IMR-90 (cell line): Measurements from ENCODE around the gene PRRG2. TPM values are rescaled to one million over a fixed set of nuclear protein-coding genes. Genes with fewer than 3 reads are reported as not detected.

Experiments used
- ATAC-seq: fragments of 200-7000 bp; cut with Tn5 transposase; 2 replicates; pipeline ENCODE4 v1.9.1; 2020; ENCODE audit warnings: low read depth, mild to moderate bottlenecking, moderate library complexity
- BruUV-seq: library from RNA; stranded (reverse); fragments of 400-500 nt; replicated peaks from 2 replicates; lab custom pipeline; 2021; lab: Mats Ljungman, UMichigan
- CTCF ChIA-PET: fragments of 300-600 bp; formaldehyde crosslinking; extraction: SDS; loops from one replicate; lab custom pipeline; 2021; ENCODE audit warnings: antibody characterized with exemption; lab: Yijun Ruan, JAX
- POLR2A ChIA-PET: fragments of 300-600 bp; sonication (Branson Sonifier 250); formaldehyde crosslinking; loops from one replicate; lab custom pipeline; 2022; ENCODE audit warnings: antibody characterized with exemption; ENCODE audit not compliant: unreplicated experiment; lab: Charles Lee
- DNase-seq: peaks from one replicate; pipeline ENCODE4 v3.0.0; 2013
- H2AFZ ChIP-seq: replicated peaks from 2 replicates; pipeline ENCODE3; 2013; ENCODE audit warnings: low read length, mild to moderate bottlenecking; ENCODE audit not compliant: poor library complexity
- H2AK5ac ChIP-seq: 2 replicates; pipeline ENCODE4 v1.6.1; 2013; ENCODE audit warnings: low read depth, low read length, inconsistent platforms
- H2AK9ac ChIP-seq: replicated peaks from 2 replicates; pipeline ENCODE3; 2013; ENCODE audit warnings: mild to moderate bottlenecking, low read depth, low read length, moderate library complexity; ENCODE audit not compliant: poor library complexity
- H2BK120ac ChIP-seq: 2 replicates; pipeline ENCODE4 v1.6.1; 2013; ENCODE audit warnings: low read depth, low read length, inconsistent platforms
- H2BK15ac ChIP-seq: 3 replicates; pipeline ENCODE4 v1.6.1; 2013; ENCODE audit warnings: low read depth, low read length, inconsistent platforms
- H2BK20ac ChIP-seq: 2 replicates; pipeline ENCODE4 v1.6.1; 2013; ENCODE audit warnings: low read depth, mild to moderate bottlenecking, inconsistent platforms, low read length, moderate library complexity
- H2BK5ac ChIP-seq: 2 replicates; pipeline ENCODE4 v1.6.1; 2013; ENCODE audit warnings: mild to moderate bottlenecking, low read depth, low read length, inconsistent platforms; ENCODE audit not compliant: poor library complexity, severe bottlenecking
- H3K14ac ChIP-seq: replicated peaks from 2 replicates; pipeline ENCODE4 v1.6.1; 2013; ENCODE audit warnings: low read depth, low read length, inconsistent platforms
- H3K18ac ChIP-seq: 2 replicates; pipeline ENCODE4 v1.6.1; 2013; ENCODE audit warnings: low read depth, low read length, control low read depth
- H3K23ac ChIP-seq: 2 replicates; pipeline ENCODE4 v1.6.1; 2013; ENCODE audit warnings: low read depth, low read length, inconsistent platforms
- H3K27ac ChIP-seq: 2 replicates; pipeline ENCODE4 v1.5.1; 2013; ENCODE audit warnings: mild to moderate bottlenecking, control low read depth, low read length; ENCODE audit not compliant: insufficient read depth
- H3K27me3 ChIP-seq: 2 replicates; pipeline ENCODE4 v1.6.1; 2013; ENCODE audit warnings: low read length; ENCODE audit not compliant: control insufficient read depth, insufficient read depth
- H3K36me3 ChIP-seq: 2 replicates; pipeline ENCODE4 v1.6.1; 2013; ENCODE audit warnings: low read length, mixed read lengths; ENCODE audit not compliant: control insufficient read depth, insufficient read depth
- H3K4ac ChIP-seq: 2 replicates; pipeline ENCODE4 v1.6.1; 2013; ENCODE audit warnings: low read depth, low read length, inconsistent platforms
- H3K4me1 ChIP-seq: 2 replicates; pipeline ENCODE4 v1.6.1; 2013; ENCODE audit warnings: low read length, mixed read lengths; ENCODE audit not compliant: control insufficient read depth, insufficient read depth
- H3K4me2 ChIP-seq: 2 replicates; pipeline ENCODE4 v1.6.1; 2013; ENCODE audit warnings: low read depth, mild to moderate bottlenecking, control low read depth, low read length, moderate library complexity
- H3K4me3 ChIP-seq: 2 replicates; pipeline ENCODE4 v1.5.1; 2013; ENCODE audit warnings: low read depth, mild to moderate bottlenecking, control low read depth, low read length, moderate library complexity; ENCODE audit not compliant: insufficient read depth
- H3K56ac ChIP-seq: 2 replicates; pipeline ENCODE4 v1.6.1; 2013; ENCODE audit warnings: low read length, inconsistent platforms; ENCODE audit not compliant: insufficient read depth; ENCODE audit errors: extremely low read depth
- H3K79me1 ChIP-seq, 2 experiments: 2 replicates each; pipeline ENCODE4 v1.6.1; 2013; ENCODE audit warnings: low read length in 2 of 2, inconsistent platforms in 1 of 2, low read depth in 1 of 2
- H3K9ac ChIP-seq: 2 replicates; pipeline ENCODE4 v1.6.1; 2013; ENCODE audit warnings: low read depth, low read length, control low read depth
- H3K9me1 ChIP-seq: 2 replicates; pipeline ENCODE4 v1.6.1; 2013; ENCODE audit warnings: low read length, inconsistent platforms; ENCODE audit not compliant: insufficient read depth
- H3K9me3 ChIP-seq: 2 replicates; pipeline ENCODE4 v1.6.1; 2013; ENCODE audit warnings: low read length; ENCODE audit not compliant: control insufficient read depth, insufficient read depth
- H4K20me1 ChIP-seq: 2 replicates; pipeline ENCODE4 v1.6.1; 2013; ENCODE audit warnings: low read length, inconsistent platforms; ENCODE audit not compliant: insufficient read depth
- H4K5ac ChIP-seq: 2 replicates; pipeline ENCODE4 v1.6.1; 2013; ENCODE audit warnings: mild to moderate bottlenecking, low read depth, low read length, control low read depth
- H4K8ac ChIP-seq, 2 experiments: 2 replicates each; pipeline ENCODE4 v1.6.1; 2013; ENCODE audit warnings: low read depth in 2 of 2, low read length in 2 of 2, control low read depth in 1 of 2, inconsistent platforms in 1 of 2
- H4K91ac ChIP-seq: 2 replicates; pipeline ENCODE4 v1.6.1; 2013; ENCODE audit warnings: low read depth, low read length, inconsistent platforms; ENCODE audit not compliant: insufficient read depth
- BHLHE40 ChIP-seq: fragments of 150-350 bp; IDR thresholded peaks from 2 replicates; pipeline ENCODE4 v1.6.1; 2016; ENCODE audit warnings: mild to moderate bottlenecking, low read depth, low read length
- CEBPB ChIP-seq: IDR thresholded peaks from 2 replicates; pipeline ENCODE4 v1.6.1; 2012; ENCODE audit warnings: low read depth, low read length, improper control_type of control experiment
- CHD1 ChIP-seq: IDR thresholded peaks from 2 replicates; pipeline ENCODE4 v1.6.1; 2012; ENCODE audit warnings: low read depth, low read length, improper control_type of control experiment
- FOS ChIP-seq: fragments of 150-350 bp; IDR thresholded peaks from 2 replicates; pipeline ENCODE4 v1.6.1; 2016; ENCODE audit warnings: low read depth, low read length
- MAFK ChIP-seq: IDR thresholded peaks from 2 replicates; pipeline ENCODE4 v1.6.1; 2012; ENCODE audit warnings: low read depth, low read length, improper control_type of control experiment
- MXI1 ChIP-seq: IDR thresholded peaks from 2 replicates; pipeline ENCODE4 v1.6.1; 2012; ENCODE audit warnings: low read depth, mild to moderate bottlenecking, low read length, moderate library complexity, borderline replicate concordance
- NFE2L2 ChIP-seq: fragments of 150-350 bp; IDR thresholded peaks from 2 replicates; pipeline ENCODE4 v1.6.1; 2016; ENCODE audit warnings: low read depth, mild to moderate bottlenecking, low read length
- POLR2A ChIP-seq: IDR thresholded peaks from 2 replicates; pipeline ENCODE4 v1.6.1; 2012; ENCODE audit warnings: mild to moderate bottlenecking, low read depth, low read length
- RAD21 ChIP-seq: IDR thresholded peaks from 2 replicates; pipeline ENCODE4 v1.6.1; 2012; ENCODE audit warnings: low read length, improper control_type of control experiment
- RCOR1 ChIP-seq: IDR thresholded peaks from 2 replicates; pipeline ENCODE4 v1.6.1; 2012; ENCODE audit warnings: mild to moderate bottlenecking, low read length, improper control_type of control experiment; ENCODE audit not compliant: insufficient replicate concordance
- RFX5 ChIP-seq: IDR thresholded peaks from 2 replicates; pipeline ENCODE4 v1.8.0; 2012; ENCODE audit warnings: low read depth, mild to moderate bottlenecking, low read length, moderate library complexity
- SMC3 ChIP-seq: fragments of 150-350 bp; IDR thresholded peaks from 2 replicates; pipeline ENCODE4 v1.6.1; 2016; ENCODE audit warnings: low read depth, mild to moderate bottlenecking, antibody characterized with exemption, low read length, moderate library complexity
- WGBS, 2 experiments: methylation state at CpG; one replicate each; pipeline versions ENCODE4 v1.1.5 to v1.1.7; 2013; ENCODE audit warnings: missing lambda C conversion rate in 2 of 2; ENCODE audit not compliant: insufficient read length in 1 of 2; ENCODE audit errors: extremely low coverage in 2 of 2; 5-methylcytosine and 5-hydroxymethylcytosine counted together
- dilution Hi-C: fragments of 300-500 bp; cut with HindIII; formaldehyde crosslinking; loops from one replicate; pipeline ENCODE4 v1.14.3; 2018; ENCODE audit warnings: low sequenced_read_pairs; ENCODE audit not compliant: unreplicated experiment
- in situ Hi-C: fragments of 300-500 bp; cut with MboI; formaldehyde crosslinking; loops from 3 replicates; pipeline ENCODE4 v1.14.3; 2019; ENCODE audit warnings: low sequenced_read_pairs, inconsistent platforms, mixed read lengths
- intact Hi-C: fragments of 100-400 bp; cut with micrococcal nuclease; formaldehyde crosslinking; loops from 2 replicates; pipeline ENCODE4 v1.10.0; 2022
- polyA plus RNA-seq, 3 experiments: library from polyadenylated mRNA; depleted of rRNA; stranded (reverse); fragments of >200 nt; gene quantifications; 2 replicates each; pipeline ENCODE4 v1.2.3, GENCODE V29; 2012; ENCODE audit warnings: low replicate concordance in 1 of 3
- total RNA-seq: library from RNA; depleted of rRNA; stranded (reverse); fragments of >200 nt; gene quantifications from 2 replicates; pipeline ENCODE4 v1.2.3, GENCODE V29; 2012
- TF ChIP-seq, protein P1 (sequence below): fragments of 150-350 bp; IDR thresholded peaks from 2 replicates; pipeline ENCODE4 v1.6.1; 2016; ENCODE audit warnings: low read depth, mild to moderate bottlenecking, low read length, moderate library complexity, borderline replicate concordance
- TF ChIP-seq, protein P2 (sequence below): conservative IDR thresholded peaks from 2 replicates; pipeline ENCODE4 v1.5.1; 2012; ENCODE audit warnings: mild to moderate bottlenecking, low read depth, low read length, improper control_type of control experiment
- TF ChIP-seq, protein P3 (sequence below): fragments of 150-350 bp; IDR thresholded peaks from 2 replicates; pipeline ENCODE4 v1.6.1; 2017; ENCODE audit warnings: mild to moderate bottlenecking, antibody characterized with exemption, low read length, low read depth

The PRRG2 gene
- total and polyA plus RNA-seq, 2 of the 4 experiments (the other 2 are of a cell fraction): 0.14 to 0.54 TPM

DNA sequence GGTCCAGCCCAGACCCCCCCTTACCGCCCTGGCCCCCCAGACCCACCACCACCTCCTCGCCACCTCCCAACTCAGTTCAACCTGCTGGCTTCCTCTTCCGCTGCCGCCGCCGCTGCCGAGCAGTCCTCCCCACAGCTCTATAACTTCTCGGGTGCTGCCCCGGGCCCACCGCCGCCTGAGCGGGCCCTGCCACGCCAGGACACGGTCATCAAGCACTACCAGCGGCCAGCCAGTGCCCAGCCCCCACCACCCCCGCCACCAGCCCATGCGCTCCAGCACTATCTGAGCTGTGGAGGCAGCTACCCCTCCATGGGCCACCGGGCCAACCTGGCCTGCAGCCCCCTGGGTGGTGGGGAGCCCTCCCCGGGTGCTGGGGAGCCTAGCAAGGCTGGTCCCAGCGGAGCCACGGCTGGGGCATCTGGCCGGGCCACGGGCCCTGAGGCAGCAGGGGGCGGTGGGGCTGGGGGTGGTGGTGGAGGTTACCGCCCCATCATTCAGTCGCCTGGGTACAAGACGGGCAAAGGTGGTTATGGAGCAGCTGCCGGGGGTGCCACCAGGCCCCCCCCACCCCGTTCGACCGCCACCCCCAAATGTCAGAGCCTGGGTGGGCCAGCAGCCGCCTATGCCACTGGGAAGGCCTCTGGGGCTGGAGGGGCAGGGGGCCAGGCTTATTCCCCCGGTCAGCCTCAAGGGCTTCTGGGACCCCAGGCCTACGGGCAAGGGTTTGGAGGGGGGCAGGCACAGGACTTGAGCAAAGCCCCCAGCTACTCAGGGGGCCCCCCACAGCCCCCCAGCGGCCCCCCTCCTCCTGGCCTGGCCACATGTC lies 14.1 kb downstream of the PRRG2 start:
- Histone ChIP-seq H3K4me2 (no peak overlapping the region), H3K9ac (no peak overlapping the region), H3K79me1 (peaks cover 16 to 44% of the 10 kb centered on the region in 2 experiments), H4K5ac (no peak overlapping the region), H2AFZ (no peak overlapping the region), H2BK20ac (no peak overlapping the region), H3K56ac (no peak overlapping the region), H3K9me1 (peaks cover 3% of the 10 kb centered on the region; the same call in 1 of the 2 replicates), H3K18ac (no peak overlapping the region), H3K4ac (no peak overlapping the region), H3K23ac (no peak overlapping the region), H3K4me3 (no peak overlapping the region), H3K36me3 (peaks cover 48% of the 10 kb centered on the region), H2AK5ac (no peak overlapping the region), H3K14ac (no peak overlapping the region), H3K27me3 (no peaks in the 10 kb centered on the region), H3K27ac (no peak overlapping the region), H2AK9ac (no peak overlapping the region), H4K8ac (no peak overlapping the region), H4K20me1 (peaks cover 39% of the 10 kb centered on the region), H3K9me3 (no peaks in the 10 kb centered on the region), H2BK120ac (no peak overlapping the region), H3K4me1 (peaks cover 7% of the 10 kb centered on the region; the same call in 1 of the 2 replicates), H2BK5ac (no peak overlapping the region), H4K91ac (no peak overlapping the region), H2BK15ac (no peak overlapping the region)
- DNase-seq (no peak), ATAC-seq (no peak)
- dilution Hi-C loops: no loop called here
- WGBS, 2 experiments: 93% methylated on average over 13 of the region's 35 CpGs; no CpG with 5 or more reads in 1 of the 2 experiments
- ChIA-PET POLR2A (no interaction called here), CTCF (no interaction called here)
- intact Hi-C loops: loop anchor here (5.0 kb wide), 1 partner anchor 82 kb away; the partner anchor contains the start of gene PRMT1
- BruUV-seq: no TSS peak
- in situ Hi-C loops: no loop called here
- TF ChIP-seq BHLHE40 (no peak), MAFK (no peak), CEBPB (no peak), RAD21 (no peak), POLR2A (no peak), RFX5 (no peak), CHD1 (no peak), RCOR1 (no peak), NFE2L2 (no peak), SMC3 (no peak), MXI1 (no peak), FOS (no peak)
- TF ChIP-seq, protein P1, sequence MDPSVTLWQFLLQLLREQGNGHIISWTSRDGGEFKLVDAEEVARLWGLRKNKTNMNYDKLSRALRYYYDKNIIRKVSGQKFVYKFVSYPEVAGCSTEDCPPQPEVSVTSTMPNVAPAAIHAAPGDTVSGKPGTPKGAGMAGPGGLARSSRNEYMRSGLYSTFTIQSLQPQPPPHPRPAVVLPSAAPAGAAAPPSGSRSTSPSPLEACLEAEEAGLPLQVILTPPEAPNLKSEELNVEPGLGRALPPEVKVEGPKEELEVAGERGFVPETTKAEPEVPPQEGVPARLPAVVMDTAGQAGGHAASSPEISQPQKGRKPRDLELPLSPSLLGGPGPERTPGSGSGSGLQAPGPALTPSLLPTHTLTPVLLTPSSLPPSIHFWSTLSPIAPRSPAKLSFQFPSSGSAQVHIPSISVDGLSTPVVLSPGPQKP: no peak
- TF ChIP-seq, protein P2, sequence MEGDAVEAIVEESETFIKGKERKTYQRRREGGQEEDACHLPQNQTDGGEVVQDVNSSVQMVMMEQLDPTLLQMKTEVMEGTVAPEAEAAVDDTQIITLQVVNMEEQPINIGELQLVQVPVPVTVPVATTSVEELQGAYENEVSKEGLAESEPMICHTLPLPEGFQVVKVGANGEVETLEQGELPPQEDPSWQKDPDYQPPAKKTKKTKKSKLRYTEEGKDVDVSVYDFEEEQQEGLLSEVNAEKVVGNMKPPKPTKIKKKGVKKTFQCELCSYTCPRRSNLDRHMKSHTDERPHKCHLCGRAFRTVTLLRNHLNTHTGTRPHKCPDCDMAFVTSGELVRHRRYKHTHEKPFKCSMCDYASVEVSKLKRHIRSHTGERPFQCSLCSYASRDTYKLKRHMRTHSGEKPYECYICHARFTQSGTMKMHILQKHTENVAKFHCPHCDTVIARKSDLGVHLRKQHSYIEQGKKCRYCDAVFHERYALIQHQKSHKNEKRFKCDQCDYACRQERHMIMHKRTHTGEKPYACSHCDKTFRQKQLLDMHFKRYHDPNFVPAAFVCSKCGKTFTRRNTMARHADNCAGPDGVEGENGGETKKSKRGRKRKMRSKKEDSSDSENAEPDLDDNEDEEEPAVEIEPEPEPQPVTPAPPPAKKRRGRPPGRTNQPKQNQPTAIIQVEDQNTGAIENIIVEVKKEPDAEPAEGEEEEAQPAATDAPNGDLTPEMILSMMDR: no peak
- TF ChIP-seq, protein P3, sequence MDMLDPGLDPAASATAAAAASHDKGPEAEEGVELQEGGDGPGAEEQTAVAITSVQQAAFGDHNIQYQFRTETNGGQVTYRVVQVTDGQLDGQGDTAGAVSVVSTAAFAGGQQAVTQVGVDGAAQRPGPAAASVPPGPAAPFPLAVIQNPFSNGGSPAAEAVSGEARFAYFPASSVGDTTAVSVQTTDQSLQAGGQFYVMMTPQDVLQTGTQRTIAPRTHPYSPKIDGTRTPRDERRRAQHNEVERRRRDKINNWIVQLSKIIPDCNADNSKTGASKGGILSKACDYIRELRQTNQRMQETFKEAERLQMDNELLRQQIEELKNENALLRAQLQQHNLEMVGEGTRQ: no peak
